Activated T-cell treated with anti-CD3 and anti-CD28 coated beads for 4 hours (primary cell): ENCODE measurements around the gene RANBP6.
A peak's percentile ranks its signal among the peaks of the same experiment; 100 is the strongest.
"Not testable (repeated sequence)": the region's sequence is repeated elsewhere in the genome, so short reads cannot be mapped to it uniquely, and the experiment has no call there.

Experiments used
- DNase-seq: peaks from one replicate; pipeline ENCODE4 v3.0.0-alpha.2; 2020

The RANBP6 gene

DNA sequence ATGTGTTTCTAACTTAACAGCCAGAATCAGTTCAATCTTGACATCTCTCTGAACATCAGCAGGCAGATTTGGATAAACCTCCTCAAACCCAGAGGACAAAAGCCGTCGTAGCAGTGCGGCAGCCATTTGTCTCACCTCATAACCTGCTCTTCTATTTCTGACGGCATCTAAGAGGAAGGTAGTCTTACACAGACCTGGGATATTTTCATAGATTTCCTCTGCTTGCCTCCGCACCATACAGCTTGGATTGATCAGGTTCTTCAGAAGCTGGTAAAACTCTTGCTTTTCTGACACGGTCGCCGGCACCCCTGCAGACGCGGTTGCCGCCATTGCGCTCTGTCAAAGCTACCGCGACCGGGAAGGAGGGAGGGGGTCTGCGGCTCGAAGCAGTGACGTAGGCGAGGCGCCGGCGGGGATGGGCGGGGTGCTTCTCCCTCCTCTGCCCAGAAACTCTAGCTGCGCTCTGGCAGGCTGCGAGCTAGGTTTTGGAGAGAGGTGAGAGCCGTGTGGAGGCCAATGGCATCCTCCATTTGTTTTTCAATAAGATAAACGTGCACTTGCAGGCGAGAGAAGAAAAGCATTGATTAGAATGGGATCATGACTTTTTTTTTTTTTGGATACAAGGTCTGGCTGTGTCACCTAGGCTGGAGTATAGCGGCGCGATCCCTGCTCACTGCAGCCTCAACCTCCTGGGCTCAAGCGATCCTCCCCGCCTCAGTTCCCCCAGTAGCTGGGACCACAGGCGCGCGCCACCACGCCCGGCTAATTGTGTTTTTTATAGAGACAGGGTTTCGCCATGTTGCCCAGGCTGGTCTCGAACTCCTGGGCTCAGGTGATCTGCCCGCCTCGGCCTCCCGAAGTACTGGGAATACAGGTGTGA is at the start of gene RANBP6:
RANBP6 (minus strand) TSS at position 347 of the 880 bp plus-strand sequence; CDS start at position 330, 17 bp downstream.
- DNase-seq = peak; percentile 84

- DNase-seq = not testable (repeated sequence)
These were observed 47.7 kb upstream of the RANBP6 start for GRCh38 chr9:6063146-6063545.

- no peak for DNase-seq
These were observed 40.2 kb upstream of the RANBP6 start for GRCh38 chr9:6055666-6056065.

DNA sequence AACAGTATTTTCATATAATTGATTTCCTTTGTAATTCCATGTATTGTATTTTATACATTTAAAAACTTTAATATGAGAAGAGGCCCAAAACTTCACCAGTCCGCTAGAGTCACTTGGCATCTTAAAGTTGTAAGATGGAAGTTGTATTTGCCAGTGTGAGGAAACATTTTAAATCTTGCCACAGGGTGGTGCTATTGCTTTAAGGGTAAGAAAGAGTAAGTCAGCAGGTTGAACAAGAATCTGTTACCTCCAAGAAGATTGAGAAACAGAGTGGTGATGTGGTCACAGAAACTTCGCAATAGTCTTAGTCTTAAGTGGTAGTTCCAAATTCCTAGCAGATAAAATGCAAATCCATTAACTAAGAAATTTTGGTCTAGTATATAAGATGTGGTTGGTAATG is 39.8 kb upstream of the RANBP6 start:
- DNase-seq = peak; percentile 33

GRCh38 chr9:6054280-6055099 is 39.1 kb upstream of the RANBP6 start:
- DNase-seq = peak; percentile 50

DNA sequence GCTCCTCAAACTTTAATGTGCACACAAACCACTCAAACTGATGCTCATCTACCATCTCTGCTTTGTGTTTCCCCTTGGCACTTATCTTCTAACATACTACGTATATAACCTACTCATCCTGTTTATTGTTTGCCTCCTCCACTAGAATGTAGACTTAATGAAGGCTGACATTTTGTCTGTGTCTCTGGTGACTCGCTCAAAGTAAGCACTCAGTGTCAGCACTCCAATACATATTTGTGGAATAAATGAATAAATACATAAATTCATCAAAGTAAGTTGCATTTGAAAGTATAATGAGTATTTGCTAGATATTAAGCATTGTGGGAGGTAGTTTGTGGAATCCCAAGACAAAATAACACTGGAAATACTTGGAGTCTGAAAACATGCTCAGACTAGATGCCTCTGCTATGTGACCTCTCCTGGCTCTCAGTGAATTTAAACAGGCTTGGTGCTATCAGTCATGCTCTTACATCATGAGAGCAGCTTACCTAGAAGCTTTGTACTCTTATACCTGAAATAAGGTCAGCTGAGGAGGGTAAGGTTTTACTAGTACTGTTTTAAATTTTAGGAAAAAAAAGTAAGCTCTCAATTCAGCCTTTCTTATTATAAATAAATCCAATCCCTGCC is 37.0 kb upstream of the RANBP6 start:
- DNase-seq = no peak

DNA sequence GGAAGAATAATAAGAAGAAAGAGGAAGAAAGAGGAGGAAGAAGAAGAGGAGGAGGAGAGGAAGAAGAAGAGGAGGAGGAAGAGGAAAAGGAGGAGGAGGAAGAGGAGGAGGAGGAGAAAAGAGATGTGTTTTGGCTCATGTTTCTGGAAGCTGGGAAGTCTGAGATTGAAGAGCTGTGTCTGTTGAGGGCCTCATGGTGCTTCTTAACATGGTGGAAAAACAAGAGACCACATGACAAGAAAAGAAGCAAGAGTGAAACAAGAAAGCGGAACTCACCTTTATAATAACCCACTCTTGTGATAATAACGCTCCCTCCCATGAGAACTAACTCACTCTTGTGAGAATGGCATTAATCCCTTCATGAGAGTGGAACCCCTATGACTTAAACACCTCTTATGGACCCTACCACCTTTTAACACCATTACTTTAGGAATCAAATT is 36.1 kb upstream of the RANBP6 start:
- no peak for DNase-seq

DNA sequence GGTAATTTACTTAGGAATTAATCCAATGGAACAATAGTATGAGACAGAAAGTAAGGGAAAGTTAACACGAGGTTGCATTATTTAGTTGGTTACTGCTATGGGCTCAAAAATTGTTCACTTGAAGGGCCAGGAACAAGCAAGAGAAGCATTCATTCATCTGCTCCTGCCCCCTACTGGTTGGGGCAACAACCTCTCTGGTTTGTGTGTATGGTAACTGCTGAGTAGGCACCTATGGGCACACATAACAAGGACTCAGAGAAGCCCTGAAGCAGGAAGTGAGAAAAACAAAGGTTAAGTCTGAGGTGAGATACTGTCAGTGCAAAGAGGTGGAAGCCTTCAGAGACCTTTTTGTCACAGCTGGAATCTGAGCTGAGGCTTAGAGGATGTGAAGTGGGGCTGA is 34.4 kb upstream of the RANBP6 start:
- DNase-seq = no peak

- no peak for DNase-seq
These were observed 32.6 kb upstream of the RANBP6 start for GRCh38 chr9:6048039-6048438.

DNA sequence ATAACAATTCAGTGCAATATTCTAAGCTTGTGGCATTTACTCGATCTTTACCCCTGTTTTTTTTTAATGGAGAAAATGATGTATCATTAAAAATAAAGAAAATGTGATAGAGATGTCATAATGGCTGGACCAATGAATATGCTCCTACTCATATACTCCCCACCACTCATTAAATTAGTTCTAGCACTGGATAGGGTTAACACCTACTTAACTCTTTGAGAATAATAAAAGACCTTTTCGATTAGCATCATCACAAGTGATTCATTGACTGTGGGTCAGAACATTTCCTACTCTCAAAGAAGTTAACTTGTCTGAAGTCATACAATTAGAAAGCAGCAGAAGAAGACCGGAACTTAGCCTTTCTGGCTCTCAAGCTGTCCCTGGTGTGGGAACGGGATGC is 31.6 kb upstream of the RANBP6 start:
- no peak for DNase-seq

- DNase-seq = no peak
These were observed 29.9 kb upstream of the RANBP6 start for GRCh38 chr9:6045364-6045763.

DNA sequence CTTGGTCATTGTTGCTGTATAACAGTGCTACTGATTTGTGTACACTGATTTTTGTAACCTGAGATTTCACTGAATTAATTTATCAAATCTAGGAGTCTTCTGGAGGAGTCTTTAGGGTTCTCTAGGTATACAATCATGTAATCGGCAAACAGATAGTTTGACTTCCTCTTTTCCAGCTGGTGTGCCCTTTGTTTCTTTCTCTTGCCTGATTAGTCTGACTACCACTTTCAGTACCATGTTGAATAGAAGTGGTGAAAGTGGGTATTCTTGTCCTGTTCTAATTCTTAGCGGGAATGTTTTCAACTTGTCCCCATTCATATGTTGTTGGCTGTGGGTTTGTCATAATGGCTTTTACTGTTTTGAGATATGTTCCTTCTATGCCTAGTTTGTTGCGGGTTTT is 24.7 kb upstream of the RANBP6 start:
- DNase-seq = no peak

DNA sequence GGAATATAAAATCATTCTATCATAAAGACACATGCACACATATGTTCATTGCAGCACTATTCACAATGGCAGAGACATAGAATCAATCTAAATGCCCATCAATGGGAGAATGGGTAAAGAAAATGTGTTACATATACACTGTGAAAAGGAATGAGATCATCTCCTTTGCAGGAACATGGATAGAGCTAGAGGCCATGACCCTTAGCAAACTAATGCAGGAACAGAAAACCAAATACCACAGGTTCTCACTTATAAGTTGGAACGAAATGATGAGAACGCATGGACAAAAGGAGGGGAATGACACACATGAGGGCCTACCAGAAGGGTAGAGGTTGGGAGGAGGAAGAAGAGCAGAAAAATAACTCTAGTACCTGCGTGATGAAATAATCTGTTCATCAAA is 21.0 kb upstream of the RANBP6 start:
- DNase-seq = no peak

DNA sequence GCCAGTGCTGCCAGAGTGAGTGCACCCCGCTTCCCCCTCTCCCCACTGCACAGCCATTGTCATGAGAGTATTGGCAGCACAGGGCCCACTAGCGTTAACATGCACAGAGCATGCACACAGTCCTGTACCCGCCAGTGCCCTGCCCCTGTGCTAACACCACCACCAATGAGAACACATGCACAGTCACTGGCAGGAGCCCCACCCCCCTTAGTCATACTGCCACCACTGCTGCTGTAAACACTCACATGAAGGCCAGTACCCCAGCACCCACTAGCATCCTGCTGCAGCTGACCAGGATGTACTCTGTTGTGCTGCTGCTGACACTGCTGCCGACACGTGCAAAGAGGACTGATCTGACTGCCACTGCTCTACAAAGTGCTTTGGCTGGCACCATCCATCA is 19.5 kb upstream of the RANBP6 start:
- no peak for DNase-seq

- DNase-seq = no peak
These were observed 14.3 kb upstream of the RANBP6 start for GRCh38 chr9:6029604-6030274.

DNA sequence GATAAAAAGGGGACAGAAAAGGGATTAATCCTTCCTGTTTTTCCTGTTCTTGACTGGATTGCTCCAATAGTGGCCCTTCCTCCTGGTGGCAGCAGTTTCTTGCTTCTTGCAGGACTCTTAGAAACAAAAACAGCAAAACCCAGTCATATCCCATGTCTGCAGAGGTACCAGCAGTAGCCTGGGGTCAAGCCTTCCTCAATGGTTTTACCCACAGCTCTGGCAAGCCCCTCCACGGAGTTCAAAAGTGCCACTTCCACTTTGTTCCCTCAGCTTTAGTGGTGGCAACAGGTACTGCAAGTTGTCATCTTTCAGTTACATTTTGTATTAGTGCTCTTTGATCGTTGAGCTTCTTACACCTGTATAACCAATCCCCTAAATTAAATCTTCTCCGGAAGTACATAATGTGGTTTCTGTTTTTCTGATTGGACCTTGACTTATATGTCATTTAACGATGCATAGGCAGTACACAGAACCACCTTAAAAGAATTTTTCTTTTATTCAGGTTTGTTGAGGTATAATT is 8.7 kb upstream of the RANBP6 start:
- peak; percentile 14 for DNase-seq

GRCh38 chr9:6016975-6017374 is 1.6 kb upstream of the RANBP6 start:
- DNase-seq = not testable (repeated sequence)

GRCh38 chr9:6014670-6015270 is 654 bp downstream of the RANBP6 start:
- no peak for DNase-seq

DNA sequence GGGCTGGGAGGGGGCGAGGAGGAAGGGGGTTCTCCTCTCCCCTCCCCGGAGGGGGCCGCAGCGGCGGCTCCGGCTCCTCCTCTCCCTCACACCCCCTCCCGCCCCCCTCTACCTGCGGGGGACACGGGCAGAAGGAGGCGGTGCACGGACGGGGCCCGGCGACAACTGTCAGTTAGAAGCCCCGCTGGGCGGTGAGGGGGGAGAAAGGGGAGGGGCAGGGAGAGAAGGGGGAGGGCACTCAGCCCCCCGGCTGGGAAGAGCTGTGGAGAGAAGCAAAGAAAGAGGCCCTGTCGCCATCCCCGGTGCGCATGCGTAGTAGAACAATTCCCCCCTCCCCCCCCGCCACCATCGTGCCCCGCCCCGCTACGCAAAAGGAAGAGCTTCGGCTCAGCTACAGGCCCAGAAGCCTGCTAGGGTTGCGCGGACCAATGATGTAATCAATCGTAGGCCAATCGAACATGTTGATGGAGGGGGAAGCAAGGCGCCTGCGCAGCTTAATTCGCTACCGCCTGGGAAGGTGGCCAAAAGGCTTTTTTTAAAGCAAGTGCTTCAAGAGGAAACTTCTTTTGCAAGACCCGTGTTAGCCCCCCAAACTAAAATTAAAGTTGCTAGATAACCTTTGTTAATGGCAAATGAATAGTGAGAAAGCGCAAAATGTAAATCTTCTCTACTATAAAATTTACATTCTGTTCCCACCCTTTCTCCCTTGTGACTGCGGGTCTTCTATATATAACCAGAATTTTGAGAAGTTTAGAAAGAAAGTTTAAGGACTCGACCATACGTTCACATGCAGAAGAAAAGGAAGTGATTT is 7.0 kb downstream of the RANBP6 start:
- DNase-seq = peak; percentile 89

- DNase-seq = peak; percentile 63
These were observed 7.7 kb downstream of the RANBP6 start for GRCh38 chr9:6007770-6008168.

DNA sequence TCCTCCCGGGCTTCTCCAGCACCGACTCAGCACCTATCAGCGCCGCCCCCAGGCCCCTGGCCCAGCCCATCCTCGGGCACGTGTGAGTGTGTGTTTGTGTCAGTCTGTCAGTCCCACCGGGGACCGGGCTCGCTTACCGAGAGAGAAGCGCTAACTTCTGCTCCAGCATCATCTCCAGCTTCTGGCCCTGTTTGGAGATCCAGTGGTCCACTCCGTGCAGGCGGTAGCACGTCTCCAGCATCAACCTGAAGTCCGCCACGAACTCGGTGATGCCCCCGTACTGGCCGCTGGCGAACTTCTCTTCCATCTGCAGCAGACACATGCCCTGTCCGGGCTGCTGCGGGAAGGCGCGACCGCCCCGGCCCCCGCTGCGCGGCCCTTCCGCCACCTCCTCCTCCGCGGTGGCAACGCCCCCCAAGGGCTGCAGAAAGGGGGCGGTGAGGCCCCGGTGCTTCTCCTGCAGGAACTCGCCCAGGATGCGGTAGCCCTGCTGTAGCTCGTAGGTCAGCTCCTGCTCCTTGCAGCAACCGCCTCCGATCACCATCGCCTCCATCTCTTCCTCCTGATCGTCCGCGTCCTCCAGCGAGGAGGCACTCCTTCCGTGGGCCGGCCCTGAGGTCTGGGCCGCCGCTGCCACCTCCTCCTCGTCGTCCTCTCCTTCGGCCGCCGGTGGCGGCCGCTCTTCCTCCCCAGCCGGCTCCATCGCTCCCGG is 8.2 kb downstream of the RANBP6 start:
- DNase-seq = peak; percentile 95
